ENCODE data around the gene HDAC4. TPM values are rescaled to one million over a fixed set of nuclear protein-coding genes. Genes with fewer than 3 reads are reported as not detected.

HDAC4 gene
- total RNA-seq, 2 donors from 2014 or later = 8.1 to 20.1 TPM

DNA sequence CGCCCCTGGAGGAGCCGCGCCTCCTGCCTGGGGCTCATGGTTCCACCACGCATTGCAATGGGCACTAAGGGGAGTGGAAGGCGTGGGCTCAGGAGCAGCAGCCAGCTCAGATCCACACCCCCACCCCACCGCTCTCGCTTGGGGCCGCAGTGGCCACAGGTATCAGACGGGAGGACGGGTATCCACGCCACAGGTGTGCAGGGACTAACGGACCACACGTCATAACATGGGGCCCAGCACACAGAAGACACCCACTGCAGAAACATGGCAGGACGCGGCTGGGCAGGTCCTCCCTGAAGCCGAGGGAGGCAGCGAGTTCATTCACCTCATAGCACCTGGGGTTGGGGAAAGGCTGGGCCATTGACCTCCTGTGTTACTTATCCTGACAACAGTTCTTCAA, 13.0 kb downstream of the HDAC4 start:
- no peaks in the 10 kb centered on the region for H3K9me3 ChIP-seq

DNA sequence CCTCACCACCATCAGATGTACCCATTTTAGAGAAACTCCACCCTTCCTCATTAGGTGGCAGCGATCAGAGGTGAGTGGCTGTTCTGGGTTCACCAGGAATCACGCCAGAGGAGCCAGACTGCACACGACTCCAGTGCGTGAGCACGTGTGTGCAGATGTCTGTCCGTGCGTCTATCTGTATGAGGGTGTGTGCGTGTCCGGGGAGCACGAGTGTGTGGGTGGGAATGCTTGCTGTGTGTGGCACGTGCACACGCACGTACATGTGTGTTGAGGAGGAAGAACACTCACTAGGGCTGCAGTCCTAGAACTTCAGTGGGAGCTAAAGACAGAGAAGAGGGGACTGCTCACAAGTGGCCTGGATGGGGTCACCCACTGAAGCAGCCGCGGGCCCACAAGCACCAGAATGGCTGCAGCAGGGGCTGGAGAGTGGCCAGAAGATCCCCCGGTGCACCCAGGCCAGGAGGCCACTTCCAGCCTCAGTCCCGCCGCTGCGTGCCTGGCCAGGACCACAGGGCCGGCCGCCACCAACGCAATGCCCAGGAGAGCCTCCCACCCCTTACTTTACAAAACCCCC, 13.9 kb downstream of the HDAC4 start:
- no peak for DNase-seq (ENCODE audit: low spot score)
- Histone ChIP-seq H3K9me3 (no peaks in the 10 kb centered on the region), H3K27ac (no peak overlapping the region), H3K4me3 (no peak overlapping the region), H3K4me1 (no peaks in the 10 kb centered on the region), H3K27me3 (no peaks in the 10 kb centered on the region), H3K36me3 (no peaks in the 10 kb centered on the region)
- TF ChIP-seq, protein P1, sequence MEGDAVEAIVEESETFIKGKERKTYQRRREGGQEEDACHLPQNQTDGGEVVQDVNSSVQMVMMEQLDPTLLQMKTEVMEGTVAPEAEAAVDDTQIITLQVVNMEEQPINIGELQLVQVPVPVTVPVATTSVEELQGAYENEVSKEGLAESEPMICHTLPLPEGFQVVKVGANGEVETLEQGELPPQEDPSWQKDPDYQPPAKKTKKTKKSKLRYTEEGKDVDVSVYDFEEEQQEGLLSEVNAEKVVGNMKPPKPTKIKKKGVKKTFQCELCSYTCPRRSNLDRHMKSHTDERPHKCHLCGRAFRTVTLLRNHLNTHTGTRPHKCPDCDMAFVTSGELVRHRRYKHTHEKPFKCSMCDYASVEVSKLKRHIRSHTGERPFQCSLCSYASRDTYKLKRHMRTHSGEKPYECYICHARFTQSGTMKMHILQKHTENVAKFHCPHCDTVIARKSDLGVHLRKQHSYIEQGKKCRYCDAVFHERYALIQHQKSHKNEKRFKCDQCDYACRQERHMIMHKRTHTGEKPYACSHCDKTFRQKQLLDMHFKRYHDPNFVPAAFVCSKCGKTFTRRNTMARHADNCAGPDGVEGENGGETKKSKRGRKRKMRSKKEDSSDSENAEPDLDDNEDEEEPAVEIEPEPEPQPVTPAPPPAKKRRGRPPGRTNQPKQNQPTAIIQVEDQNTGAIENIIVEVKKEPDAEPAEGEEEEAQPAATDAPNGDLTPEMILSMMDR (IDR thresholded peaks at IDR 0.05) = no peak

More for the DNA sequence above, 13.0 kb downstream of the HDAC4 start:
- Histone ChIP-seq H3K27ac (no peak overlapping the region), H3K4me1 (peaks cover 0 to 5% of the 10 kb centered on the region in 2 donors), H3K36me3 (no peaks in the 10 kb centered on the region), H3K27me3 (no peaks in the 10 kb centered on the region), H3K4me3 (no peak overlapping the region)
- TF ChIP-seq, protein P1 (IDR thresholded peaks at IDR 0.05) = no peak
- DNase-seq (ENCODE audit: low spot score) = no peak

DNA sequence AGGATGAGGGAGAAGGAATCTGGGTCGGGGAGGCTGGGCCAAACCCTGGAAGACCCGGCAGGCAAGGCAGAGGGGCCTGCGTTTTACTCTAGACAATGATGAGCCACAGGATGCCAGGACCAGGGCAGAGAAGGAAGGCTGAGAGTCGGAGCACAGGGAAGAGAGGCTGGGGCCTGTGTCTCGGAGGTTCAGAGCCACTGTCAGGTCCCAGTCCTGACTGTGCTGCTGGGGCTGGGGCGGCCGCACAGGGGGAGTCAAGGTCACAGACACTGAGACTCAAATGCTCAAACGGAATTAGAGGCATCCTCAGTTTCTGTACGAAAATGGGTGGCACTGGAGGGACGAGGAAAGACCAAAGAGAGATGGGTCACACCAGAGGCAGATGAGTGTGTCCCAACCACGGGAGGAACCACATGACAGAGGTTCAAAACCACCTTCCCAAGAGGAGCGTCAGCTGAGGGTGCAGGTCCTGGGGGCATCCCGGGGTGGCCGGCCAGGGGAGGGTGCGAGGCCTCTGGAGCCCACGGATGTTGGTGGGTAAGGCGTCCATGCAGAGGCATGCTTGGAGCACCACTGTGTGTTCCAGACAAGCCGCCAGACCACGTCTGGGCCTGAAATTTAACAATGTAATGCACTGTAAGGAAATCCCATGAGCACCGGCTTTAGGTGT, 14.7 kb downstream of the HDAC4 start:
- no peak overlapping the region for H3K27ac ChIP-seq
- DNase-seq (ENCODE audit: low spot score) = no peak
- no peaks in the 10 kb centered on the region for H3K27me3 ChIP-seq
- no peak overlapping the region for H3K4me3 ChIP-seq
- H3K4me1 ChIP-seq = peaks cover 0 to 6% of the 10 kb centered on the region in 2 donors
- no peaks in the 10 kb centered on the region for H3K36me3 ChIP-seq
- TF ChIP-seq, protein P1 (IDR thresholded peaks at IDR 0.05) = no peak
- H3K9me3 ChIP-seq = no peaks in the 10 kb centered on the region

DNA sequence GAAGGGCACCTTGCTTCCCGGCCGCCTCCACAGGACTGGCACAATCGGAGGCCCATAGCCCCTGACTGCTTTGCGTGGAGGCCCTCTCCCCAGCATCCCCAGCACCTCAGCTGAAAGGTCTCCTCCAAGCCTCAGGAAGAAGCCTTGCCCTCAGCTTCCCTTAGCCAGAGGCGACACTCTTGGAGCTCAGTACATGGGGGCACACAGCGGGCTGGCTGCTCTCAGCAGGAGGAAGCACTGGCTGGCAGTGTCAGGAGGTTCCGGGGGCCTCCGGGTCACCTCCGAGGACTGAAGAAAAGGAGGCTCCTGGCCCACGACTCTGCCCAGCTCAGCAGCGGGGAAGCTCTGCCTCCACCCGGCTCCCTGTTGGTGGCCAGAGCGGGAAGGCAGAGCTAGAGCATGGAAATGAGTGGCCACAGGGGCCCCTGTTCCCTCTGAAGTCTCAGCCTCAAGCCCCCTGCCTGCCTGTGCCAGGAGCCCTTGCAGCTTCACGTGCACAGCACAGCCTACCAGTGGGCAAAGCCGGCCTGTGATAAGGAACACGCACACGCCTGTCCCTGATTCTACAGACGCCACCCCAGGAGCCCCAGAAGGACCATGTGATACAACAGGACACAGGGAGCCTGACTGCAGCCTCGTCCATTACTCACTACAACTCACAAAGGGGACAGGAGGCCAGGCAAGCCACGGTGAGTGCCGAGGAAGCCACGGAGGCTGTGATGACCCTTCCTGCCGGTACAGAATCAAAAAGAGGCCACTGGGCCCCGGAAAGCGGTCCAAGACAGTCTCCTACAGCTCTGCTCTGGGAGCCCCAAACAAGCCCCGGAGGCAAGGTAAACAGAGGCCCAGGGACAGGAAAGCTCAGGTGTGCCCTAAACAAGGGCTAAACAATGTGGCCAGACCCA, 15.5 kb downstream of the HDAC4 start:
- Histone ChIP-seq H3K4me1 (peaks cover 0 to 6% of the 10 kb centered on the region in 2 donors), H3K27me3 (no peaks in the 10 kb centered on the region), H3K27ac (no peak overlapping the region), H3K9me3 (no peaks in the 10 kb centered on the region), H3K36me3 (no peaks in the 10 kb centered on the region), H3K4me3 (no peak overlapping the region)
- TF ChIP-seq, protein P1 (IDR thresholded peaks at IDR 0.05) = no peak
- DNase-seq (ENCODE audit: low spot score) = no peak

DNA sequence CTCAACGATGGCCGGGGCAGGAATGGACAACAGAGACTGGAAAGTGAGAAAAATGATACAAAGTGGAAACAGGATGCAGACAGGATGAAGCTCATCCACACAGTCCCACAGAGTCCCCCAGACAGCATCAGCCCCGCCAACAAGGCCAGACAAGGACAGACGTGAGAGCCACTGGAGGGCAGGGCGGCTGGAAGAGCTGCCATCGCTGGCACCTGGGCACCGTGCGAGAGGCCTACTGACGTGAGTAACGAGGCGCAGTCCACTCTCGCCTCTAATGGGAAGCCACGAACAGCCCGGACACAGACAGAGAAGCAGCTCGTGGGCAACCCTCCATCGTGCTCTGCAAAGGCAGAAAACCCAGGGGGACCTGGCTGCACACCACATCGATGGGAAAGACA, 17.1 kb downstream of the HDAC4 start:
- no peaks in the 10 kb centered on the region for H3K9me3 ChIP-seq
- H3K4me3 ChIP-seq = no peak overlapping the region
- no peaks in the 10 kb centered on the region for H3K27me3 ChIP-seq
- no peak overlapping the region for H3K27ac ChIP-seq
- peaks cover 0 to 14% of the 10 kb centered on the region in 2 donors for H3K4me1 ChIP-seq
- no peaks in the 10 kb centered on the region for H3K36me3 ChIP-seq
- no peak for DNase-seq (ENCODE audit: low spot score)
- TF ChIP-seq, protein P1 (IDR thresholded peaks at IDR 0.05) = no peak

Measured in right atrium auricular region (tissue), 2 donors.